Fibroblast of mammary gland (primary cell): ENCODE results near the gene MAPK11.

Experiments
- DNase-seq: peaks from one replicate; pipeline ENCODE4 v3.0.0-alpha.2; 2010; ENCODE audit warnings: low read depth
- H3K4me3 ChIP-seq: 2 replicates; pipeline ENCODE4 v1.5.1; 2011; ENCODE audit warnings: low read depth, mild to moderate bottlenecking, low read length, moderate library complexity; ENCODE audit not compliant: control insufficient read depth
- TF ChIP-seq, protein P1 (sequence below): conservative IDR thresholded peaks from 2 replicates; pipeline ENCODE4 v1.5.1; 2011; ENCODE audit warnings: low read depth, low read length, inconsistent platforms; ENCODE audit not compliant: control insufficient read depth, insufficient read depth

MAPK11 gene

DNA sequence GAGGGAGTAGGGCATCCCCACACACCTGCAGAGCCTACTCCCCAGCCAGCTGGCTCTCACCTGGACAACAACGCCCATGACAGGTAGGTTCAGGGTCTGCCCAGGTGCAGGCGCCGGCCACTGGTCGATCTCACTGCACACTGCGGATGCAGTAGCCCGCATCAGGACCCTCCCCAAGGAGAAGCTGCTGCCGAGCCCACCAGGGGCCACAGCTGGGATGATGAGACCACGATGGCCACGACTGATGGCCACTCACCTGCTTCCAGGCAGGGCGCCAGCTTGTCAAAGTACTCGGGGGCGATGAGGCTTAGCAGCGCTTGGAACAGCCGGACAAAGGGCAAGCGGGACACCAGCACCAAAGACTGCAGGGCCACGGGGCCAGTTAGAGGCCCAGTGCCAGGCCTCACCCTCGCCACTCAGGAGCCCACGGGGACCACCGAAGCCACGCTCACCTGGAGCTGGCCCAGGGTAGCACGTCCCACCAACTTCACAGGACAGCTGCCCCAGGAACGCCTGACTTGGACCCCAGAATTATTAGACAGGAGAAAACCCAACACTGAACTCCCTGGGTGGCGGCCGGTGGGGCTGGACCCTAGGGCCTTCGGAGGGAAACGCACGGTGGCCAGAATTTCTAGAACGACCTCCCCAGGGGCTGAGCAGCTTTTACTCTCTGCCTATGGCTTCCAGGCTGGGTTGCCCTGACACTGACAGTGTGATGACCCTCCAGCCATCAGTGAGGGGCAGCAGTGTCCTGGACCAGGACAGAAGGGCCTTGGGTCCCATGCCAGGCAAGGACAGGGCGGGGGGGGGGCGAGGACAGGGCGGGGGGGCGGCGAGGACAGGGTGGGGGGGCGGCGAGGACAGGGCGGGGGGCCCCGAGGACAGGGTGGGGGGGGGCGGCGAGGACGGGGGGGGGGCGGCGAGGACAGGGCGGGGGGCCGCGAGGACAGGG, 46.2 kb upstream of the MAPK11 start:
- no peak overlapping the region for H3K4me3 ChIP-seq
- TF ChIP-seq, protein P1, sequence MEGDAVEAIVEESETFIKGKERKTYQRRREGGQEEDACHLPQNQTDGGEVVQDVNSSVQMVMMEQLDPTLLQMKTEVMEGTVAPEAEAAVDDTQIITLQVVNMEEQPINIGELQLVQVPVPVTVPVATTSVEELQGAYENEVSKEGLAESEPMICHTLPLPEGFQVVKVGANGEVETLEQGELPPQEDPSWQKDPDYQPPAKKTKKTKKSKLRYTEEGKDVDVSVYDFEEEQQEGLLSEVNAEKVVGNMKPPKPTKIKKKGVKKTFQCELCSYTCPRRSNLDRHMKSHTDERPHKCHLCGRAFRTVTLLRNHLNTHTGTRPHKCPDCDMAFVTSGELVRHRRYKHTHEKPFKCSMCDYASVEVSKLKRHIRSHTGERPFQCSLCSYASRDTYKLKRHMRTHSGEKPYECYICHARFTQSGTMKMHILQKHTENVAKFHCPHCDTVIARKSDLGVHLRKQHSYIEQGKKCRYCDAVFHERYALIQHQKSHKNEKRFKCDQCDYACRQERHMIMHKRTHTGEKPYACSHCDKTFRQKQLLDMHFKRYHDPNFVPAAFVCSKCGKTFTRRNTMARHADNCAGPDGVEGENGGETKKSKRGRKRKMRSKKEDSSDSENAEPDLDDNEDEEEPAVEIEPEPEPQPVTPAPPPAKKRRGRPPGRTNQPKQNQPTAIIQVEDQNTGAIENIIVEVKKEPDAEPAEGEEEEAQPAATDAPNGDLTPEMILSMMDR = no peak
- no peak for DNase-seq

- no peak for DNase-seq
- no peak overlapping the region for H3K4me3 ChIP-seq
- TF ChIP-seq, protein P1 = no peak
These were observed 45.3 kb upstream of the MAPK11 start for GRCh38 chr22:50315289-50316113.

- H3K4me3 ChIP-seq = no peak overlapping the region
- TF ChIP-seq, protein P1 = no peak
- no peak for DNase-seq
These were observed 44.5 kb upstream of the MAPK11 start for GRCh38 chr22:50314455-50315288.

DNA sequence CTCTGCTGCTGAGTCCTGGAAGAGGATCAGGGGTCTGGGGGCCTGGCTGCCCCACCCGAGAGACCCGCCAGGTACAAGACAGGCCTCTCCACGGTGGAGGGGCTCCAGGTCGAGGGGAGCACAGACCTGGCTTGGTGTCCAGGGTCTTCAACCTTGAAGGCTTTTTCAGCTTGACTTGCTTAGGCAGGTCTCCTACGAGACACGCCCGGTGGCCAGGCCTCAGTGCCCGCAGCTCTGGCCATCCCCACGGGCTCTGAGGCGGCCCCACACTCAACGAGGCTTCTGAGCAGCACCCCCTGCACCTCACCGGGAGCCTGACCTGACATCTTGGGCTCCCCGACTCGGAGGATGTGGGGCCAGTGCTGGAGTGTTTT, 43.9 kb upstream of the MAPK11 start:
- no peak overlapping the region for H3K4me3 ChIP-seq

GRCh38 chr22:50313600-50313999, 43.4 kb upstream of the MAPK11 start:
- H3K4me3 ChIP-seq = no peak overlapping the region
- TF ChIP-seq, protein P1 = no peak
- DNase-seq = no peak

More for the DNA sequence above, 43.9 kb upstream of the MAPK11 start:
- DNase-seq = no peak
- TF ChIP-seq, protein P1 = no peak

GRCh38 chr22:50313021-50313420, 42.8 kb upstream of the MAPK11 start:
- no peak overlapping the region for H3K4me3 ChIP-seq
- no peak for DNase-seq
- TF ChIP-seq, protein P1 = no peak
